GM18508 (cell line): ENCODE measurements around the gene URB1.
"Not testable (repeated sequence)": the region's sequence is repeated elsewhere in the genome, so short reads cannot be mapped to it uniquely, and the experiment has no call there.

Experiments used
- ATAC-seq: cut with Tn5 transposase; IDR thresholded peaks from one replicate; pipeline ENCODE4 v1.9.1; 2021; ENCODE audit warnings: moderate number of reproducible peaks; ENCODE audit not compliant: insufficient read depth, unreplicated experiment

URB1 gene

GRCh38 chr21:32378956-32379355 is 13.9 kb downstream of the URB1 start:
- no peak for ATAC-seq

GRCh38 chr21:32377991-32378390 is 14.8 kb downstream of the URB1 start:
- ATAC-seq: no peak

GRCh38 chr21:32377506-32377905 is 15.3 kb downstream of the URB1 start:
- ATAC-seq: no peak

- no peak for ATAC-seq
Observed at GRCh38 chr21:32372755-32373154, 20.1 kb downstream of the URB1 start.

- no peak for ATAC-seq
Observed at GRCh38 chr21:32371913-32372314, 20.9 kb downstream of the URB1 start.

GRCh38 chr21:32370998-32371766 is 21.6 kb downstream of the URB1 start:
- ATAC-seq: no peak

GRCh38 chr21:32368961-32369360 is 23.9 kb downstream of the URB1 start:
- ATAC-seq: not testable (repeated sequence)

- ATAC-seq: no peak
Observed at GRCh38 chr21:32368386-32368785, 24.4 kb downstream of the URB1 start.

- no peak for ATAC-seq
Observed at GRCh38 chr21:32367158-32367557, 25.7 kb downstream of the URB1 start.

GRCh38 chr21:32366191-32366590 is 26.6 kb downstream of the URB1 start:
- ATAC-seq: no peak

GRCh38 chr21:32364796-32365195 is 28.0 kb downstream of the URB1 start:
- ATAC-seq: no peak

GRCh38 chr21:32364387-32364786 is 28.4 kb downstream of the URB1 start:
- no peak for ATAC-seq

- no peak for ATAC-seq
Observed at GRCh38 chr21:32360401-32360975, 32.3 kb downstream of the URB1 start.

GRCh38 chr21:32359719-32360260 is 33.0 kb downstream of the URB1 start:
- ATAC-seq: no peak

- no peak for ATAC-seq
Observed at GRCh38 chr21:32356874-32357395, 35.9 kb downstream of the URB1 start.

GRCh38 chr21:32353002-32353711 is 39.7 kb downstream of the URB1 start:
- no peak for ATAC-seq

GRCh38 chr21:32352526-32352925 is 40.3 kb downstream of the URB1 start:
- no peak for ATAC-seq

GRCh38 chr21:32351428-32351827 is 41.4 kb downstream of the URB1 start:
- ATAC-seq: no peak

- ATAC-seq: no peak
Observed at GRCh38 chr21:32350981-32351380, 41.8 kb downstream of the URB1 start.

GRCh38 chr21:32350211-32350980 is 42.4 kb downstream of the URB1 start:
- no peak for ATAC-seq
